T-helper 22 cell (primary cell): ENCODE results near the gene ORC4.

Experiments used
- DNase-seq: peaks from one replicate; pipeline ENCODE4 v3.0.0-alpha.2; 2020; ENCODE audit warnings: low read depth

The ORC4 gene

GRCh38 chr2:148020111-148021058 lies at the start of gene ORC4:
Gene ORC4 (minus strand): TSS chr2:148020737. CDS start chr2:147975958, 44,779 bp downstream.
- peak; percentile 96 for DNase-seq

- DNase-seq, result no peak
These were observed 47.3 kb upstream of the ORC4 start for GRCh38 chr2:148067801-148068200.

GRCh38 chr2:148065936-148066335 lies 45.4 kb upstream of the ORC4 start:
- no peak for DNase-seq

- no peak for DNase-seq
These were observed 43.1 kb upstream of the ORC4 start for GRCh38 chr2:148063633-148064032.

GRCh38 chr2:148058641-148059040 lies 38.1 kb upstream of the ORC4 start:
- DNase-seq, result no peak

- no peak for DNase-seq
These were observed 32.1 kb upstream of the ORC4 start for GRCh38 chr2:148052687-148053086.

GRCh38 chr2:148049284-148049683 lies 28.7 kb upstream of the ORC4 start:
- no peak for DNase-seq

GRCh38 chr2:148048475-148049221 lies 28.1 kb upstream of the ORC4 start:
- DNase-seq, result no peak

GRCh38 chr2:148046802-148047201 lies 26.3 kb upstream of the ORC4 start:
- DNase-seq, result no peak

GRCh38 chr2:148044322-148044721 lies 23.8 kb upstream of the ORC4 start:
- DNase-seq, result no peak

GRCh38 chr2:148042219-148042618 lies 21.7 kb upstream of the ORC4 start:
- no peak for DNase-seq

GRCh38 chr2:148039783-148040182 lies 19.2 kb upstream of the ORC4 start:
- DNase-seq, result no peak

GRCh38 chr2:148032215-148032614 lies 11.7 kb upstream of the ORC4 start:
- DNase-seq, result no peak

GRCh38 chr2:148031152-148031551 lies 10.6 kb upstream of the ORC4 start:
- DNase-seq, result no peak

- no peak for DNase-seq
These were observed 8.2 kb upstream of the ORC4 start for GRCh38 chr2:148028781-148029180.

- DNase-seq, result no peak
These were observed 7.3 kb upstream of the ORC4 start for GRCh38 chr2:148027822-148028221.

GRCh38 chr2:148026573-148026972 lies 6.0 kb upstream of the ORC4 start:
- no peak for DNase-seq

- DNase-seq, result no peak
These were observed 3.3 kb upstream of the ORC4 start for GRCh38 chr2:148023861-148024260.

- DNase-seq, result no peak
These were observed 2.3 kb upstream of the ORC4 start for GRCh38 chr2:148022882-148023281.

- DNase-seq, result no peak
These were observed 1.8 kb upstream of the ORC4 start for GRCh38 chr2:148022351-148022750.

GRCh38 chr2:148021886-148022285 lies 1.3 kb upstream of the ORC4 start:
- DNase-seq, result no peak

GRCh38 chr2:148021059-148021861 lies 723 bp upstream of the ORC4 start, which contains the start of gene MBD5:
Gene MBD5 (plus strand): TSS chr2:148021091.
- peak; percentile 41 for DNase-seq
